K562 (cell line): ENCODE measurements around the gene CLDN5. TPM values are rescaled to one million over a fixed set of nuclear protein-coding genes. Genes with fewer than 3 reads are reported as not detected.

Experiments used
- ATF2 ChIP-seq: sonication (generic); formaldehyde crosslinking; IDR thresholded peaks from 2 replicates; pipeline ENCODE4 v1.8.1; 2022; ENCODE audit warnings: missing genetic modification reagents
- ELF2 ChIP-seq: fragments of 250-450 bp; sonication (Bioruptor Pico); IDR thresholded peaks from 2 replicates; pipeline ENCODE4 v1.5.0; 2021; ENCODE audit warnings: mild to moderate bottlenecking
- ERF ChIP-seq: fragments of 450-650 bp; formaldehyde crosslinking; IDR thresholded peaks from 2 replicates; pipeline ENCODE4 v1.4.0; 2020; ENCODE audit warnings: mild to moderate bottlenecking, mixed read lengths
- FOS ChIP-seq: IDR thresholded peaks from 3 replicates; pipeline ENCODE4 v1.6.1; 2011; ENCODE audit not compliant: insufficient read length; ENCODE audit errors: extremely low read depth
- FOXP1 ChIP-seq: sonication (generic); formaldehyde crosslinking; IDR thresholded peaks from 2 replicates; pipeline ENCODE4 v1.8.0; 2022; ENCODE audit warnings: mild to moderate bottlenecking, missing genetic modification reagents
- GABPA ChIP-seq: fragments of 200-800 bp; sonication (Bioruptor generic); conservative IDR thresholded peaks from 2 replicates; pipeline ENCODE4 v1.6.1; 2016; ENCODE audit warnings: low read depth, missing genetic modification characterization, missing compliant biosample characterization
- HDAC6 ChIP-seq: IDR thresholded peaks from 2 replicates; pipeline ENCODE4 v1.6.1; 2012; ENCODE audit warnings: low read depth, mild to moderate bottlenecking, control low read depth, inconsistent platforms, low read length, moderate library complexity
- IRF2 ChIP-seq: sonication (generic); formaldehyde crosslinking; IDR thresholded peaks from 2 replicates; pipeline ENCODE4 v1.8.1; 2022; ENCODE audit warnings: mild to moderate bottlenecking, missing genetic modification reagents
- NCOR1 ChIP-seq: fragments of 450-650 bp; IDR thresholded peaks from 2 replicates; pipeline ENCODE4 v1.6.1; 2016; ENCODE audit warnings: mild to moderate bottlenecking, moderate library complexity
- polyA plus RNA-seq, 8 experiments: library from polyadenylated mRNA; depleted of rRNA in 4 of 8; stranded (reverse) in 5 of 8; unstranded in 3 of 8; fragments of >200 nt; fragmentation: Nextera tagmentation in 2 of 8; fragmentation: Illumina TruSeq in 1 of 8; extraction: Ambion mirVana in 2 of 8; extraction: Trizol in 1 of 8; gene quantifications; 2 replicates each; pipeline versions ENCODE4 v1.2.1 to v1.2.3, GENCODE V29; 2011 to 2014; ENCODE audit warnings: inconsistent platforms in 1 of 8, missing spikeins in 1 of 8
- total RNA-seq, 7 experiments: library from RNA; depleted of rRNA in 6 of 7; stranded (reverse); fragments of >200 nt in 6 of 7; fragmentation: Illumina TruSeq in 2 of 7; extraction: Trizol in 2 of 7; gene quantifications; 2 replicates each; pipeline versions ENCODE4 v1.2.1 to v1.2.3, GENCODE V29; 2011 to 2021; ENCODE audit warnings: low replicate concordance in 1 of 7
- TF ChIP-seq, protein P1 (sequence below): fragments of 250-450 bp; sonication (Bioruptor Pico); IDR thresholded peaks from 2 replicates; pipeline ENCODE4 v1.9.0; 2021; ENCODE audit warnings: mild to moderate bottlenecking
- TF ChIP-seq, protein P2 (sequence below): sonication (generic); formaldehyde crosslinking; IDR thresholded peaks from 2 replicates; pipeline ENCODE4 v1.8.1; 2023; ENCODE audit warnings: mild to moderate bottlenecking, missing genetic modification reagents, moderate library complexity

CLDN5 gene
- total and polyA plus RNA-seq, 9 of the 15 experiments (the other 6 are each of a cell fraction or from before 2014, with no cell fraction given): 0.20 TPM; not detected in 8

DNA sequence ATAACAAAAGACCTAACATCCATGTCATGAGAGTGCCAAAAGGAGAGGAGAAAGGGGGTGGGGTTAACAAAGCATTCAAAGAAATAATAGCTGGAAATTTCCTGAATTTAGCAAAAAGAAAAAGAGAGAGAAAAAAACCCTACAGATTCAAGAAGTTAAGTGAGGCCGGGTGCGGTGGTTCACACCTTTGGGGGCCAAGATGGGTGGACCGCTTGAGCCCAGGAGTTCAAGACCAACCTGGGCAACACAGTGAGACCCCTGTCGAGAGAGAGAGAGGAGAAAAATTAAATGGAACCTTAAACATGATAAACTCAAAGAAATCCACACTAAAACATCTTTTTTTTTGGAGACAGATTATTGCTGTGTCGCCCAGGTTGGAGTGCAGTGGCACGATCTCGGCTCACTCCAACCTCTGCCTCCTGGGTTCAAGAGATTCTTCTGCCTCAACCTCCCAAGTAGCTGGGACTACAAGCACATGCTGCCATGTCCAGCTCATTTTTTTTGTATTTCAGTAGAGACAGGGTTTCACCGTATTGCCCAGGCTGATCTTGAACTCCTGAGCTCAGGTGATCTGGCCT is 8.9 kb upstream of the CLDN5 start (continued):
- TF ChIP-seq HDAC6 (no peak), NCOR1 (no peak), IRF2 (peak; percentile 70), FOS (no peak), ATF2 (CRISPR knock-in tag) (0 out of 2 replicates have a peak, but pooled peaks have one; percentile 54), GABPA (no peak), ELF2 (CRISPR knock-in tag) (no peak), ERF (no peak), FOXP1 (no peak)
- TF ChIP-seq, protein P1, sequence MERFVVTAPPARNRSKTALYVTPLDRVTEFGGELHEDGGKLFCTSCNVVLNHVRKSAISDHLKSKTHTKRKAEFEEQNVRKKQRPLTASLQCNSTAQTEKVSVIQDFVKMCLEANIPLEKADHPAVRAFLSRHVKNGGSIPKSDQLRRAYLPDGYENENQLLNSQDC (CRISPR knock-in tag): no peak
- TF ChIP-seq, protein P2, sequence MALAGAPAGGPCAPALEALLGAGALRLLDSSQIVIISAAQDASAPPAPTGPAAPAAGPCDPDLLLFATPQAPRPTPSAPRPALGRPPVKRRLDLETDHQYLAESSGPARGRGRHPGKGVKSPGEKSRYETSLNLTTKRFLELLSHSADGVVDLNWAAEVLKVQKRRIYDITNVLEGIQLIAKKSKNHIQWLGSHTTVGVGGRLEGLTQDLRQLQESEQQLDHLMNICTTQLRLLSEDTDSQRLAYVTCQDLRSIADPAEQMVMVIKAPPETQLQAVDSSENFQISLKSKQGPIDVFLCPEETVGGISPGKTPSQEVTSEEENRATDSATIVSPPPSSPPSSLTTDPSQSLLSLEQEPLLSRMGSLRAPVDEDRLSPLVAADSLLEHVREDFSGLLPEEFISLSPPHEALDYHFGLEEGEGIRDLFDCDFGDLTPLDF (CRISPR knock-in tag): no peak
